ENCODE measurements around the gene SYTL1.

- no peak for TF ChIP-seq CTCF (IDR thresholded peaks at IDR 0.05)
- no peak for TF ChIP-seq POLR2A (IDR thresholded peaks at IDR 0.05)
Measured at GRCh38 chr1:27358928-27359313, 17.1 kb downstream of the SYTL1 start.
